Left lung (tissue), 10 donors: Measurements from ENCODE around the gene HNRNPA0. TPM values are rescaled to one million over a fixed set of nuclear protein-coding genes. Genes with fewer than 3 reads are reported as not detected.

Source experiments
- ATAC-seq: fragments of 200-7000 bp; cut with Tn5 transposase; one replicate; pipeline ENCODE4 v1.9.1; 2020; ENCODE audit warnings: moderate library complexity
- DNase-seq, 4 donors: peaks; one replicate each; pipeline ENCODE4 v3.0.0-alpha.2; 2013 to 2020
- H3K27ac ChIP-seq, 2 donors: fragments of 200-600 bp; sonication (generic) in 1 of 2; one replicate each; pipeline versions ENCODE4 v1.5.0 to v1.8.0; 2020 to 2021
- H3K27me3 ChIP-seq, 2 donors: fragments of 200-600 bp; sonication (generic) in 1 of 2; one replicate each; pipeline versions ENCODE4 v1.5.0 to v1.8.0; 2020 to 2021
- H3K36me3 ChIP-seq, 2 donors: fragments of 200-600 bp; sonication (generic) in 1 of 2; one replicate each; pipeline versions ENCODE4 v1.5.0 to v1.8.0; 2020 to 2021
- H3K4me1 ChIP-seq, 2 donors: fragments of 200-600 bp; one replicate each; pipeline ENCODE4 v1.8.0; 2021
- H3K4me3 ChIP-seq, 2 donors: fragments of 200-600 bp; sonication (generic) in 1 of 2; one replicate each; pipeline versions ENCODE4 v1.5.0 to v1.8.0; 2020 to 2021; ENCODE audit warnings: mild to moderate bottlenecking in 1 of 2
- H3K9me3 ChIP-seq, 2 donors: fragments of 200-600 bp; sonication (generic) in 1 of 2; one replicate each; pipeline versions ENCODE4 v1.5.0 to v1.8.0; 2020 to 2021
- CTCF ChIP-seq, 2 donors: fragments of 200-600 bp; sonication (generic) in 1 of 2; IDR thresholded peaks; one replicate each; pipeline versions ENCODE4 v1.5.0 to v1.8.0; 2021; ENCODE audit warnings: antibody characterized with exemption in 2 of 2
- intact Hi-C, 2 donors: fragments of 100-400 bp; cut with DNase I; formaldehyde crosslinking; loops; one replicate each; pipeline versions ENCODE4 v1.11.2 to v1.14.2; 2022
- polyA plus RNA-seq, 6 donors: library from polyadenylated mRNA; unstranded; fragments of 120-200 nt; gene quantifications; one replicate each; pipeline ENCODE4 v1.2.1, GENCODE V29; 2013; ENCODE audit not compliant: insufficient read length in 6 of 6
- total RNA-seq, 2 donors: library from RNA; stranded (reverse); fragmentation: NEBNext Ultra II Directional; extraction: Animal tissue kit (Norgen Biotek cat#: 25700); gene quantifications; one replicate each; pipeline ENCODE4 v1.2.1, GENCODE V29; 2021
- donor health status: DM: no; HTN: yes; CAD: no.
- donor health status: DM: no; HTN: no; CAD: no.

The HNRNPA0 gene
- total and polyA plus RNA-seq, 8 donors, result 22.7 to 83.3 (median 71.1) TPM

DNA sequence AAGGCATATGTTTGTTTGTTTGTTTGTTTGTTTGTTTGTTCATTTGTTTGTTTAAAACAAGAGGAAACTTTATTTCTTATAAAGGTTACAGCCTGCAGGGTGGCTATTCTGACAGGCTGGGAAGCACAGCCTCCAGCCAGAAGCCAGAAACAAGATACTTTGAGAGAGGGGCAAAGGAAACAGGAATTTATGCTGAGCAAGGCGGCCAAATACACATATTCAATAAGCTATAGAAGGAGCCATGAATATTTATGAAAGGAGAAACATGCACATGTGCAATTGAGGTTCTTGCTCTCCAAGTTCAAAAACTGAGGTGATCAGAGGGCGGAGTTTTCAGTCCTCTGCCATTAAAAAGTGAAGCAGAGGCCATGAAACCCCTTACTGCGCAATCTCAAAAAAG lies 37.8 kb downstream of the HNRNPA0 start:
- no peak for TF ChIP-seq CTCF (IDR thresholded peaks at IDR 0.05)
- H3K4me3 ChIP-seq, result no peak overlapping the region
- no peak overlapping the region for H3K27ac ChIP-seq
- intact Hi-C loops, result no loop called here
- H3K27me3 ChIP-seq, result no peaks in the 10 kb centered on the region
- H3K36me3 ChIP-seq, result no peaks in the 10 kb centered on the region
- DNase-seq (no peak), ATAC-seq (no peak)
- H3K9me3 ChIP-seq, result peaks cover 0 to 10% of the 10 kb centered on the region in 2 donors
- no peaks in the 10 kb centered on the region for H3K4me1 ChIP-seq

DNA sequence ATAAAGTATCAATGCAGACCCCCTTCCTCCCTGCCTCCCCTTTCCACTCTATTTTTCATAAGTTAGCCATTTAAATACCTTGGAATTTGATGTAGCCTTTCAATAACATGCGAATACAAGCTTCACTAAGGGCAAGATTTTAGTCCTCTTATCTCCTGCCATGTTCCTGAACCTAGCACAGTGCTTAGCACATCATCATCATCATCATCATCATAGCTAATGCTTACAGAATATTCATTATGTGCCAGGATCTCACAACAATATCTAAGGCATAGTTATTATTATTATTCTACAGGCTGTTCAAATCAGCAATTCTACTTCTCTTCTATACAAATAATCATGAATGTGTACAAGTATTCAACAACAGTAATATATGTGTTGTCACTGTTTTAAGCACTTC lies 38.7 kb downstream of the HNRNPA0 start:
- Histone ChIP-seq H3K9me3 (peaks cover 0 to 10% of the 10 kb centered on the region in 2 donors), H3K27me3 (no peaks in the 10 kb centered on the region), H3K4me1 (no peaks in the 10 kb centered on the region), H3K36me3 (no peaks in the 10 kb centered on the region), H3K4me3 (no peak overlapping the region), H3K27ac (no peak overlapping the region)
- DNase-seq (peak in 1 of 4 donors; percentile 16), ATAC-seq (no peak)
- no peak for TF ChIP-seq CTCF (IDR thresholded peaks at IDR 0.05)
- intact Hi-C loops, result no loop called here

GRCh38 chr5:137714946-137715345 lies 39.2 kb downstream of the HNRNPA0 start:
- intact Hi-C loops, result no loop called here
- no peak for TF ChIP-seq CTCF (IDR thresholded peaks at IDR 0.05)
- Histone ChIP-seq H3K4me1 (no peaks in the 10 kb centered on the region), H3K9me3 (peaks cover 0 to 10% of the 10 kb centered on the region in 2 donors), H3K4me3 (no peak overlapping the region), H3K27ac (no peak overlapping the region), H3K36me3 (no peaks in the 10 kb centered on the region), H3K27me3 (no peaks in the 10 kb centered on the region)
- ATAC-seq, result no peak
- no peak for DNase-seq

DNA sequence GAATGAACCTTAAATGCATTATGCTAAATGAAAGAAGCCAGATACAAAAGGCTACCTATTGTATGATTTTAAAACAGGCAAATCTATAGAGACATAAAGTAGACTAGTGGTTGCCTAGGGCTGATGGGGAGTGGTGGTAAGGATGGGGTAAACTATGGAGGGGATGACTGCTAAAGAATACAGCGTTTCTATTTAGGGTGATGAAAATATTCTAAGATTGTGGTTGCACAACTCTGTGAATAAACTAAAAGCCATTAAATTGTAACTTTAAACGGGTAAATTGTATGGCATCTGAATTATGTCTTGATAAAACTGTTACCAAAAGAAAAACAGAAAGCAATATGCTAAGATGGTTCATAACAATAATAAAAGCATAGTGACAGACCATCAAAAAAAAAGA lies 39.7 kb downstream of the HNRNPA0 start:
- H3K9me3 ChIP-seq, result peaks cover 0 to 10% of the 10 kb centered on the region in 2 donors
- no peak for TF ChIP-seq CTCF (IDR thresholded peaks at IDR 0.05)
- no peaks in the 10 kb centered on the region for H3K27me3 ChIP-seq
- H3K4me1 ChIP-seq, result no peaks in the 10 kb centered on the region
- no peak for DNase-seq
- ATAC-seq, result no peak
- intact Hi-C loops, result no loop called here
- H3K4me3 ChIP-seq, result no peak overlapping the region
- H3K36me3 ChIP-seq, result no peaks in the 10 kb centered on the region
- H3K27ac ChIP-seq, result no peak overlapping the region

DNA sequence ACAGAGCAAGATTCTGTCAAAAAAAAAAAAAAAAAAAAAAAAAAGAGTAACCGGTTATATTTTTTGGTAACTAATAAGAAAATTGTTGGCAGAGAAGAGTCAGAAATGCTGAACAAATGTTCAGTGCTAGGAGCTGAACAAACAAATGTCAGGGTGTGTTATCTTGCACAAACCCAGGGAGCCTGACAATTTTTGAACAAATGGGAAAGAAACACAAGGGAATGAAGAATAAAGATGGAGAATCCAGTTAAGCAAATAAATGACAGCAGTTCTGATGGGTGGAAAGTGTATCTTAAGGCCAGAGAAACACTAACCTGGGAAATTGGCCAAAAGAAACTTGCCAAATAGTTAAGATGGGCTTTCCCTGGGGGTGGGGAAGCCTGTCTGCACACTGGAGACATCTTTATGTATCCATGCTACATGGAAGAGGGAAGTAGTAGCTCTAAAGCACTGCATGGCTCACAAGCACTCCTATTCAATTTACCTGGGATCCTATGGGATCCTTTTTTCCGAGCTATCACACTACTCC lies 42.0 kb downstream of the HNRNPA0 start:
- Histone ChIP-seq H3K4me1 (no peaks in the 10 kb centered on the region), H3K4me3 (no peak overlapping the region), H3K27me3 (no peaks in the 10 kb centered on the region), H3K9me3 (peaks cover 0 to 10% of the 10 kb centered on the region in 2 donors), H3K36me3 (no peaks in the 10 kb centered on the region), H3K27ac (no peak overlapping the region)
- TF ChIP-seq CTCF (IDR thresholded peaks at IDR 0.05), result no peak
- DNase-seq, result no peak
- ATAC-seq, result no peak
- intact Hi-C loops, result no loop called here
